H9 (cell line): ENCODE data around the gene DMWD. TPM values are rescaled to one million over a fixed set of nuclear protein-coding genes. Genes with fewer than 3 reads are reported as not detected.
A peak's percentile ranks its signal among the peaks of the same experiment; 100 is the strongest.

Experiments used
- DNase-seq: peaks from one replicate; pipeline ENCODE4 v3.0.0-alpha.2; 2017
- H2AFZ ChIP-seq: one replicate; pipeline ENCODE4 v1.6.1; 2013; ENCODE audit warnings: mild to moderate bottlenecking, low read length, control low read depth, moderate library complexity
- H2AK5ac ChIP-seq: 2 replicates; pipeline ENCODE4 v1.6.1; 2013; ENCODE audit warnings: low read length, control low read depth, mixed read lengths; ENCODE audit not compliant: insufficient read length
- H2BK120ac ChIP-seq: one replicate; pipeline ENCODE4 v1.6.1; 2013; ENCODE audit warnings: low read depth, mild to moderate bottlenecking, low read length, control low read depth, inconsistent platforms; ENCODE audit not compliant: poor library complexity, severe bottlenecking
- H2BK12ac ChIP-seq: 2 replicates; pipeline ENCODE4 v1.6.1; 2013; ENCODE audit warnings: low read length, control low read depth, mixed read lengths, low read depth; ENCODE audit not compliant: insufficient read length
- H2BK15ac ChIP-seq: 2 replicates; pipeline ENCODE4 v1.6.1; 2013; ENCODE audit warnings: low read depth, low read length, control low read depth
- H2BK20ac ChIP-seq: one replicate; pipeline ENCODE4 v1.6.1; 2013; ENCODE audit warnings: low read depth, mild to moderate bottlenecking, low read length, control low read depth, inconsistent platforms; ENCODE audit not compliant: poor library complexity, severe bottlenecking
- H2BK5ac ChIP-seq: 2 replicates; pipeline ENCODE4 v1.6.1; 2013; ENCODE audit warnings: low read length, control low read depth, mixed read lengths; ENCODE audit not compliant: insufficient read length
- H3K14ac ChIP-seq: 2 replicates; pipeline ENCODE4 v1.6.1; 2013; ENCODE audit warnings: low read length, control low read depth; ENCODE audit not compliant: insufficient read depth
- H3K18ac ChIP-seq: 2 replicates; pipeline ENCODE4 v1.6.1; 2013; ENCODE audit warnings: low read depth, mild to moderate bottlenecking, mixed read lengths, low read length, control low read depth; ENCODE audit not compliant: insufficient read length
- H3K23ac ChIP-seq: 2 replicates; pipeline ENCODE4 v1.6.1; 2013; ENCODE audit warnings: low read length, control low read depth, mixed read lengths, low read depth; ENCODE audit not compliant: insufficient read length
- H3K23me2 ChIP-seq: 2 replicates; pipeline ENCODE4 v1.6.1; 2013; ENCODE audit warnings: low read depth, mild to moderate bottlenecking, mixed read lengths, low read length, control low read depth; ENCODE audit not compliant: insufficient read length, poor library complexity, severe bottlenecking
- H3K27ac ChIP-seq: 2 replicates; pipeline ENCODE4 v1.5.1; 2013; ENCODE audit warnings: low read length, control low read depth, mixed read lengths, low read depth; ENCODE audit not compliant: insufficient read length
- H3K27me3 ChIP-seq: 2 replicates; pipeline ENCODE4 v1.6.1; 2013; ENCODE audit warnings: low read length, control low read depth, inconsistent platforms; ENCODE audit not compliant: insufficient read depth
- H3K4ac ChIP-seq: 2 replicates; pipeline ENCODE4 v1.6.1; 2013; ENCODE audit warnings: low read depth, mild to moderate bottlenecking, control low read depth, inconsistent platforms, low read length, moderate library complexity
- H3K4me1 ChIP-seq: 2 replicates; pipeline ENCODE4 v1.6.1; 2013; ENCODE audit warnings: low read length, control low read depth, inconsistent platforms; ENCODE audit not compliant: insufficient read depth
- H3K4me2 ChIP-seq: 2 replicates; pipeline ENCODE4 v1.6.1; 2013; ENCODE audit warnings: low read length, control low read depth, mixed read lengths; ENCODE audit not compliant: insufficient read length, insufficient read depth
- H3K56ac ChIP-seq: 2 replicates; pipeline ENCODE4 v1.6.1; 2013; ENCODE audit warnings: low read depth, mild to moderate bottlenecking, mixed read lengths, low read length, control low read depth; ENCODE audit not compliant: insufficient read length
- H3K79me1 ChIP-seq: 2 replicates; pipeline ENCODE4 v1.6.1; 2013; ENCODE audit warnings: low read depth, mild to moderate bottlenecking, moderate library complexity, low read length, control low read depth, inconsistent platforms; ENCODE audit not compliant: insufficient read depth, poor library complexity, severe bottlenecking
- H3K79me2 ChIP-seq: 2 replicates; pipeline ENCODE4 v1.6.1; 2013; ENCODE audit warnings: low read length, control low read depth, inconsistent platforms; ENCODE audit not compliant: insufficient read depth
- H3K9ac ChIP-seq: 2 replicates; pipeline ENCODE4 v1.6.1; 2013; ENCODE audit warnings: low read length, control low read depth, mixed read lengths; ENCODE audit not compliant: insufficient read length; ENCODE audit errors: extremely low read depth
- H3K9me3 ChIP-seq: one replicate; pipeline ENCODE4 v1.6.1; 2013; ENCODE audit warnings: low read depth, low read length, inconsistent platforms; ENCODE audit not compliant: control insufficient read depth
- H3T11ph ChIP-seq: one replicate; pipeline ENCODE4 v1.6.1; 2013; ENCODE audit warnings: mild to moderate bottlenecking, low read length, control low read depth, inconsistent platforms
- H4K20me1 ChIP-seq: one replicate; pipeline ENCODE4 v1.6.1; 2013; ENCODE audit not compliant: control insufficient read depth, insufficient read length, insufficient read depth
- H4K5ac ChIP-seq: 2 replicates; pipeline ENCODE4 v1.6.1; 2013; ENCODE audit warnings: low read depth, mild to moderate bottlenecking, mixed read lengths, low read length, control low read depth; ENCODE audit not compliant: insufficient read length
- H4K8ac ChIP-seq: replicated peaks from 2 replicates; pipeline ENCODE4 v1.6.1; 2013; ENCODE audit warnings: low read length, control low read depth, mixed read lengths, low read depth; ENCODE audit not compliant: insufficient read length
- H4K91ac ChIP-seq: 2 replicates; pipeline ENCODE4 v1.6.1; 2013; ENCODE audit warnings: low read depth, mild to moderate bottlenecking, moderate library complexity, mixed read lengths, low read length, control low read depth; ENCODE audit not compliant: insufficient read length
- H3K27ac Mint-ChIP-seq, 3 experiments: 2 replicates in 2 of 3; 3 replicates in 1 of 3; pipeline ENCODE4 v1.8.0; 2020 to 2021; ENCODE audit warnings: mixed read lengths in 3 of 3, mild to moderate bottlenecking in 1 of 3, moderate library complexity in 1 of 3
- H3K27me3 Mint-ChIP-seq: 2 replicates; pipeline ENCODE4 v1.8.0; 2021; ENCODE audit warnings: low read depth, mild to moderate bottlenecking, moderate library complexity, mixed read lengths
- H3K36me3 Mint-ChIP-seq, 3 experiments: 2 replicates in 2 of 3; 3 replicates in 1 of 3; pipeline ENCODE4 v1.8.0; 2020 to 2021; ENCODE audit warnings: low read depth in 3 of 3, mixed read lengths in 3 of 3; ENCODE audit not compliant: insufficient read depth in 1 of 3
- H3K4me1 Mint-ChIP-seq, 2 experiments: 2 replicates each; pipeline ENCODE4 v1.8.0; 2020; ENCODE audit warnings: mixed read lengths in 2 of 2
- H3K4me3 Mint-ChIP-seq, 2 experiments: 2 replicates in 1 of 2; 3 replicates in 1 of 2; pipeline ENCODE4 v1.8.0; 2020 to 2021; ENCODE audit warnings: mild to moderate bottlenecking in 2 of 2, mixed read lengths in 2 of 2, moderate library complexity in 1 of 2
- H3K9me3 Mint-ChIP-seq, 2 experiments: 2 replicates in 1 of 2; 3 replicates in 1 of 2; pipeline ENCODE4 v1.8.0; 2020; ENCODE audit warnings: mild to moderate bottlenecking in 2 of 2, mixed read lengths in 2 of 2, moderate library complexity in 1 of 2
- CTCF ChIP-seq: fragments of 200-600 bp; sonication (generic); conservative IDR thresholded peaks from 3 replicates; pipeline ENCODE4 v1.8.0; 2021; ENCODE audit warnings: antibody characterized with exemption, mild to moderate bottlenecking
- WGBS: extraction: QIAGEN DNeasy Blood & Tissue Kit; methylation state at CpG from one replicate; pipeline ENCODE4 v1.1.7; 2013; ENCODE audit warnings: missing lambda C conversion rate, low lambda C conversion rate, mixed read lengths; ENCODE audit not compliant: insufficient read length; ENCODE audit errors: extremely low coverage; 5-methylcytosine and 5-hydroxymethylcytosine counted together
- long read RNA-seq: library from polyadenylated mRNA; unstranded; transcript quantifications from one replicate; pipeline ENCODE4 v2.0.0, GENCODE V29; 2020
- total RNA-seq: library from RNA; stranded (reverse); gene quantifications from 2 replicates; pipeline ENCODE4 v1.2.1, GENCODE V29; 2021

The DMWD gene
- total RNA-seq, result 70.7 and 75.1 TPM in 2 replicates
- long read RNA-seq, partial matches to known transcripts, result 8 of 13 reads
- long read RNA-seq, other reads (novel, unspliced or antisense), result 5 of 13 reads

GRCh38 chr19:45792470-45793177 is at the start of gene DMWD:
DMWD (minus strand) TSS chr19:45792845; CDS start chr19:45792756, 89 bp downstream.
- Histone ChIP-seq H3T11ph (no peak within 1 kb of the TSS), H3K9me3 (no peaks in the 10 kb centered on the region), H3K4me2 (peak within 1 kb of the TSS; percentile 96), H3K79me1 (peaks cover 8% of the 10 kb centered on the region), H4K5ac (no peak within 1 kb of the TSS), H2AFZ (no peak within 1 kb of the TSS), H4K8ac (no peak within 1 kb of the TSS), H2BK120ac (no peak within 1 kb of the TSS), H3K79me2 (0 out of 2 replicates have a peak, but pooled peaks cover 3% of the 10 kb centered on the region), H3K27ac (no peak within 1 kb of the TSS), H2BK5ac (no peak within 1 kb of the TSS), H2BK15ac (no peak within 1 kb of the TSS; the same call in 1 of the 2 replicates), H4K91ac (no peak within 1 kb of the TSS), H3K18ac (peak within 1 kb of the TSS; percentile 93), H3K9ac (peak within 1 kb of the TSS; percentile 91), H3K23ac (no peak within 1 kb of the TSS), H3K23me2 (peaks cover 7% of the 10 kb centered on the region), H2BK12ac (no peak within 1 kb of the TSS), H2BK20ac (no peak within 1 kb of the TSS), H4K20me1 (no peaks in the 10 kb centered on the region), H3K14ac (peak within 1 kb of the TSS; percentile 98), H3K4me1 (0 out of 2 replicates have a peak, but pooled peaks cover 3% of the 10 kb centered on the region), H3K56ac (no peak within 1 kb of the TSS), H3K4ac (no peak within 1 kb of the TSS), H2AK5ac (no peak within 1 kb of the TSS), H3K27me3 (no peaks in the 10 kb centered on the region)
- peak within 1 kb of the TSS; percentile 19 to 95 (median 89); a peak in 6 of 7 replicates for H3K27ac Mint-ChIP-seq
- no CpG with 5 or more reads among the region's 86 CpGs for WGBS
- peaks cover 0 to 2% of the 10 kb centered on the region in 2 experiments; a peak in 1 of 5 replicates for H3K9me3 Mint-ChIP-seq
- peak within 1 kb of the TSS; percentile 95 to 98 for H3K4me3 Mint-ChIP-seq
- TF ChIP-seq CTCF, result no peak
- DNase-seq, result peak; percentile 99
- H3K36me3 Mint-ChIP-seq, result peaks cover 15 to 32% (median 32%) of the 10 kb centered on the region in 3 experiments
- H3K4me1 Mint-ChIP-seq, result peaks cover 20 to 25% of the 10 kb centered on the region in 2 experiments
- H3K27me3 Mint-ChIP-seq, result peaks cover 20% of the 10 kb centered on the region
